AG08396 (cell line): ENCODE measurements around the gene METAP1.
"Not testable (repeated sequence)": the region's sequence is repeated elsewhere in the genome, so short reads cannot be mapped to it uniquely, and the experiment has no call there.

ENCODE experiments used
- DNase-seq: peaks from one replicate; pipeline ENCODE4 v3.0.0; 2012; ENCODE audit warnings: low spot score, mixed read lengths

The METAP1 gene

DNA sequence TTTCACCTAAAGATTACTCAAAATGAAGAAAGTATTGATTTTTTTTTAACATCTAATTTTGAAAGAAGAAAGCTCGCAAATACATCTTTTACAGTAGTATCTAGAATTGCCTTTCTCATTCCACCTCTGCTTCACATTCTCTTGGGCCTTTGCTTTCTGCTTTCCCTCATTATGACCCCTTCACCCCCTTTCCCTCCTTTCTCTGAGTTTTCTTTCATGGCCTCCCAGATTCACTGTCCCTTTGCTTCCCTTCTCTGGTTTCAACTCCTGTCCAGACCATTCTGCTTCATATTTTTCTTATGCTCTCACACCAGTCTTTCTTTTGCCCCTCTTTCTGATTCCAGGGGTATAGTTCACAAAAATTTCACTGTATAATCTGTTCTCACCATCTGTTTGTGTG is 64.0 kb downstream of the METAP1 start:
- no peak for DNase-seq

DNA sequence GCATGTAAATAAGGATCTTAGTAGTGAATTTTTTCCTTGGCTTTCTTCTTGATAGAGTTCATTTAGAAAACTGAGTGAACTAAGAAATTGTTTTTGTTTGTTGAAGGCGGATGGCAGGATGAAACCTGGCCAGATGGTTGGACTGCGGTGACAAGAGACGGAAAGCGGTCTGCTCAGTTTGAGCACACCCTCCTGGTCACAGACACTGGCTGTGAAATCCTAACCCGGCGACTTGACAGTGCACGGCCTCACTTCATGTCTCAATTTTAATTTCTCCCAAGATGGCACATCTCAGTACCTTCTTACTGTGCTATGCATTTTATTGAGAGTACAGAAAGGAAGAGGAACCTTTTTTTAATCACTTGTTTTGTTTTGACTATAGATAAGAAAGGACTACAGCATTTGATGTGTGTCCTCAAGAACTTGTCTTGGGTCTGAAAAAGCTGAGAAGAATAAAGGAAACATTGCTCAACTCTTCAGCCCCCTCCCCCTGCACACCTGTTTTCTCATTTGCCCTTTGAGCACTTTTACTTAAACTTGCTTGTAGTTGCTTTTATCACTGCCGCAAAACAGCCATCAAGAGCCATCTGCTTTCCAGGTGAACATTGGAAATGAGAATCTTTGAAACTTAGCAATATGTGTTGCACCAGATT is 65.7 kb downstream of the METAP1 start:
- no peak for DNase-seq

- DNase-seq, result no peak
Measured at GRCh38 chr4:99062120-99062519, 66.6 kb downstream of the METAP1 start.

- DNase-seq, result not testable (repeated sequence)
Measured at GRCh38 chr4:99065521-99065920, 70.0 kb downstream of the METAP1 start.

- DNase-seq, result no peak
Measured at GRCh38 chr4:99067617-99068016, 72.1 kb downstream of the METAP1 start.

GRCh38 chr4:99071159-99071558 is 75.6 kb downstream of the METAP1 start:
- DNase-seq, result no peak

DNA sequence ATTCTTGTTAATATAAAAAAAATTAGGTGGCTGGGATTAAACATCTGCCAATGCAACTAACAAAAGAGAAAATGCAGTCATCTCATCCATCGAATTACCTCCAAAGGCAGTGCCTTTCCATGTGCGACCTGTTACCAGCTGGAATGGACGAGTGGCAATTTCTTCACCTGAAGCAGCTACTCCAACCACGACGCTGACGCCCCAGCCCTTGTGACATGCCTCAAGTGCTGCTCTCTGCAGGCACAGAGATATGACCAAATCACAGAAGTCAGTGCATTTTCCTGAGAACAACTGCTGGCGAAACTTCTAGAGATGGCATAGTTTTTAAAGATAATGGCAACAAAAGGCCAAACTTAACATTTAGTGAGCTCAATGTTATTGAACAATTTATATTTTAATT is 79.3 kb downstream of the METAP1 start:
- DNase-seq, result no peak

DNA sequence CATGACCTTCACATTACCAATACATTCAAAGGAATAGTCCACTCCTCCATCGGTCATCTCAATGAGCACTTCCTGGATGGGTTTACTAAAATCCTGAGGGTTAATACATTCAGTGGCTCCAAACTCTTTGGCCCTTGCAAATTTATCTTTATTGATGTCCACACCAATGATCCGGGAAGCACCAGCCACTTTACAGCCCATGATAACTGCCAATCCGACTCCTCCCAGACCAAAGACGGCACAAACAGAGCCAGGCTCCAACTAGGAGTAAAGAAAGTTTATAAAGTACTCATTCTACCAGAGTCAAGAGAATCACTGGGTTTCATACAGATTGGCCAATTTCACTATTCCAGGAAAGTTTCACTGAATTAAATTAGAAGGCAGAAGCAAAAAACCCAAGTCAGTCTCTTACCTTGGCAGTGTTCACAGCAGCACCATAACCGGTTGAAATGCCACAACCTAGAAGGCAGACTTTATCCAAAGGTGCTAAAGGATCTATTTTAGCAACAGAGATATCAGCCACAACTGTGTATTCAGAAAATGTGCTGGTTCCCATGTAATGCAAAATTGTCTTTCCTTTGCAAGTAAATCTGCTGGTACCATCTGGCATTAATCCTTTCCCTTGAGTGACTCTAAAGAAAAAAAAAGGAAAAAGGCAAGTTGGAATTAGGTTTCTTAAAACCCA is 80.9 kb downstream of the METAP1 start:
- no peak for DNase-seq

- DNase-seq, result no peak
Measured at GRCh38 chr4:99077177-99077576, 81.7 kb downstream of the METAP1 start.

GRCh38 chr4:99078336-99078735 is 82.8 kb downstream of the METAP1 start:
- DNase-seq, result no peak

- DNase-seq, result no peak
Measured at GRCh38 chr4:99078931-99079624, 83.6 kb downstream of the METAP1 start.

DNA sequence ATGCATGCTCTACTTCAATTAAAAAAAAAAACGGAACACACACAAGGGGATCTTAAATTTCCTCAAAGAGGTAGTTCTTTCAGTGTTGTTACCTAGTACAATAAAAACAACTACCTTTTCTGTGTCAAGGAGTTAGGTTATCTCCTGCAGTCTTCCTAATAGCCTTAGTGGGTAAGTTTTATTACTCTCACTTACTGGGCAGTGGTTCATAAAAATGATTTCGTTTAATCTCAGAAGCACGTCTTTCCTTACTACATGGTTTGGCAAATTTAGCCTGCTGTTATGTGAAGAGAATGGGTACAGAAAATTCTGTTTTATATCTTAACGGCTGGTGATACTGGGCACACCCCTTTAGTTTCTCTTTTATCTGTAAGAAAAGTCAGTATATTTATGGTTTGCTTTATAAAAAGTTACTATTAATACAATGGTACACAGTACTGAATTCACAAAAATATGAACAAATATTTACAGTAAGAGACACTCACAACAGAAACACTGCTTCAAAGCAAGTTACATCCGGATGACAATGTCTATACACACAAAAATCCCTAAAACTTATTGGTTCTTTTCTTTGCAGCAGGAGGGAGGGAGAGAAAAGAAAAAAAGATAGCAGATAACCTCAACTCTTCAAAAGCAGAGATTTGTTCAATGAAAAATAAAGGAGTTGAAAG is 84.2 kb downstream of the METAP1 start:
- DNase-seq, result no peak

- not testable (repeated sequence) for DNase-seq
Measured at GRCh38 chr4:99080869-99081268, 85.3 kb downstream of the METAP1 start.

- DNase-seq, result no peak
Measured at GRCh38 chr4:99082192-99082591, 86.7 kb downstream of the METAP1 start.

- no peak for DNase-seq
Measured at GRCh38 chr4:99084595-99084994, 89.1 kb downstream of the METAP1 start.

DNA sequence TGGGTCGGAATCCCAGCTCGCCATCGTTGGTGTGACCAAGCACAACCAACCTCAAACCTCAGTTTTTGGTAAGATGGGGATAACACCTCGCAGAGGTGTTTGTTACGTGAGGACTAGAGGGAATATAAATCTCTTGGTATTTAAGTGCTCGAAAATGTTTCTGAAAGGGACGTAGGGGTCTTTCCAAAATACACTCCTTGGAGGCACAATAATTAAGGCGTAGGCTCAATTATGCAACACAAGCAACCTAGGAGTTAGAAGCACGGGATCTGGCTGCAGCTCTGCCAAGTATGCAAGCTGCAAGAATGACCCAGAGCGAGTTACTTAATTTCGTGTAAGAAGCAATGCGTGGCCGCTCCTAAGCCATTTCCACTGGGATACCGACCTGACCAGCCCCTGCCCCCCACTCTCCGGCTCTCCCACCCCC is 92.5 kb downstream of the METAP1 start:
- peak; percentile 76 for DNase-seq

- peak; percentile 92 for DNase-seq
Measured at GRCh38 chr4:99088481-99089365, 93.2 kb downstream of the METAP1 start, which contains the start of gene ADH5. Gene ADH5 (minus strand): TSS chr4:99088788. CDS start chr4:99088700, 88 bp downstream.

DNA sequence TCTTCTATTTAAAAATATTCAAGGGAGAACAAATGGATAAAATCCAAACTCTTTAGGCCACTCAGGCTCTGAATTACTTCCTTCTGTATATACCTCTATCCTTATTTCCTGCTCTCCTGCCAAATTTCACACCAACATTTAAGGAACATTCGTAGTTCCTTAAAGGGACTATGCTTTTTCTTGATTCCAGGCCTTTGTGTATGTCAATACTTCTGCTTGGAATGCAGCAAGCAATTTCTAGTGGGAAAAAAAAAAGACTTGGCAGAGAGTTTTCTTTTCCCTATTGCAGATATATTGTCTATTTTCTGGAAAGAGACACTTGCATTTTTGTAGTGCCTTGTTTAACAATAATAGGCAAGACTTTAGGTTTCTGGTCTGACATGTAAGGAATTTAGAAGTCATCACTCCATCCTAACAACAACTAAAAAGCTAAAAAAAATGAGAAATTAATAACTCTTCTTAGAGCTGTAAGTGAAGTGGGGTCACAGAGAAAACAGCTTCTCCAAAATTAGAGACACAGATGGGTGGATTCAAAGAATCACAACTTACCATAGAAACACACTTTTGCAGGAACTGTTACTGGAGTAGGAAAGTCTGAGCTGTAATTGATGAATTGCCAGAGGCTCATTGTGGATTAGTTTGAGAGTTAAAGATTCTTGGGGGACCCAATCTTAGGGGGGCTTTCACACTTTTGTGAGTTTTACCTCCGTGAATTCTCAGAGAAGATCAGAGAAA is 95.1 kb downstream of the METAP1 start:
- no peak for DNase-seq

DNA sequence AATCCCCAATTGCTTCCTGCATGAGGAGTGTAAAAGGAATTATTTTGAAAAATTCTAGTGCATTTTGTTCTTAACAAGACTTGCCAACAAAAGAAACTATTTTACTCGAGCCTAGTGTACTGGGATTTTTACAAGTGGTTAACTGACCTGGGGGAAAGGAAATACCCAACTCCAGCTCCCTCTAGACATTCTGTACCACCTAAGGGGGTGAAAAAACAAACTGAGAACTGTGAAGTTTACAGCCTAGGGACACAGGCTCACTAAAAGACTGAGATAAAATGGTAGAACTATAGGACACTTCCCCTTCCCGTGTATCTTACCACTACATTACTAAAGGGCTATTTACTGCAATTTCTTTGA is 95.7 kb downstream of the METAP1 start:
- no peak for DNase-seq

DNA sequence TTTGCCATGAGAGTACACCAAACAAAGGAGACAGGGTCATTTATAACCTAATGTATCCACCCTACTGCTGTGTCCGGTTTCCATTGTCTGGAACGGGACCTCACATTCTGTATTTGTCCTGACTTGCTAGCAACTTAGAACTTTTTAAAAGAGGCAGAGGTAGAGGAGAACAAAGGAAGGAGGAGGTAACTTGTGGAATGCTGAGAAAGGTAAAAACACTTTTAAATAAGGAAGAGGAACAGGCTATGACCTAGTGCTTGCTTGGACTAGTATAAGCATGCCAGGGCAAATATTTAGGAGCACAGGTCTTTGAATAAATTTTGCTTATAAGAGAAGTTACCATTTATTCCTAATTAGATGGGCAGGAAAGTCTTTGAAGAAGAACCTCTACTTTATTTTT is 96.3 kb downstream of the METAP1 start:
- DNase-seq, result not testable (repeated sequence)

DNA sequence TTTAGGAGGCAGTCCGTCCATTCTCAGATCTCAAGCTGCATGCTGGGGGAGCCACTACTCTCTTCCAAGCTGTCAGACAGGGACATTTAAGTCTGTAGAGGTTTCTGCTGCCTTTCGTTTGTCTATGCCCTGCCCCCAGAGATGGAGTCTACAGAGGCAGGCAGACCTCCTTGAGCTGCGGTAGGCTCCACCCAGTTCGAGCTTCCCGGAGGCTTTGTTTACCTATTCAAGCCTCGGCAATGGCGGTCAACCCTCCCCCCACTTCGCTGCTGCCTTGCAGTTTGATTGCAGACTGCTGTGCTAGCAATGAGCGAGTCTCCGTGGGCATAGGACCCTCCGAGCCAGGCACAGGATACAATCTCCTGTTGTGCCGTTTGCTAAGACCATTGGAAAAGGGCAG is 103.8 kb downstream of the METAP1 start:
- DNase-seq, result no peak
